GM13976 (cell line): ENCODE measurements around the gene MYO5B.

Experiments used
- DNase-seq: peaks from one replicate; pipeline ENCODE4 v3.0.0; 2012; ENCODE audit warnings: low spot score
- in situ Hi-C: fragments of 300-500 bp; cut with MboI; formaldehyde crosslinking; loops from one replicate; pipeline ENCODE4 v1.12.0; 2022; ENCODE audit warnings: low sequenced_read_pairs, mixed read lengths, inconsistent platforms; ENCODE audit not compliant: unreplicated experiment
- TF ChIP-seq, protein P1 (sequence below): IDR thresholded peaks from 2 replicates; pipeline ENCODE4 v1.5.1; 2012; ENCODE audit warnings: borderline replicate concordance, mild to moderate bottlenecking; ENCODE audit not compliant: insufficient read depth; ENCODE audit errors: extremely low read depth, missing control alignments, control extremely low read depth

The MYO5B gene

DNA sequence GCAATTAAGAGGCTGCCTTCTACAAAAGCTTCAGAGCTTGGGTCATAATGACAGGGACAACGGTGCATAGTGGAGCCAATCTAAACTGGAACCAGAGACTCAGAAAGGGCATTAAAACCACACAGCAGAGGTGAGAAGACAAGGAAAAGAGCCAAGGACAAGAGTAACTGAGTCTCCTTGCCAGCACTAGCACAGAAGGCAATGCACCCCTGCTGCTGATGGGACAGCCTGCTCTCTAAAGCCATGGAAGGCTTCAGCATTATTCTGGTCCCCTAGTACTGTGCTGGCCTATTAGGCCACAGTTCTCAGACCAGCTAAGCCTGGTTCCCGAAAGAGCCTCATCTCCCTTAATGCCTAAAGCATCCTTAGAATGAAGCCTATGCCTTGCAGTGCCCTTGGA, 15.5 kb downstream of the MYO5B start:
- in situ Hi-C loops, result no loop called here

DNA sequence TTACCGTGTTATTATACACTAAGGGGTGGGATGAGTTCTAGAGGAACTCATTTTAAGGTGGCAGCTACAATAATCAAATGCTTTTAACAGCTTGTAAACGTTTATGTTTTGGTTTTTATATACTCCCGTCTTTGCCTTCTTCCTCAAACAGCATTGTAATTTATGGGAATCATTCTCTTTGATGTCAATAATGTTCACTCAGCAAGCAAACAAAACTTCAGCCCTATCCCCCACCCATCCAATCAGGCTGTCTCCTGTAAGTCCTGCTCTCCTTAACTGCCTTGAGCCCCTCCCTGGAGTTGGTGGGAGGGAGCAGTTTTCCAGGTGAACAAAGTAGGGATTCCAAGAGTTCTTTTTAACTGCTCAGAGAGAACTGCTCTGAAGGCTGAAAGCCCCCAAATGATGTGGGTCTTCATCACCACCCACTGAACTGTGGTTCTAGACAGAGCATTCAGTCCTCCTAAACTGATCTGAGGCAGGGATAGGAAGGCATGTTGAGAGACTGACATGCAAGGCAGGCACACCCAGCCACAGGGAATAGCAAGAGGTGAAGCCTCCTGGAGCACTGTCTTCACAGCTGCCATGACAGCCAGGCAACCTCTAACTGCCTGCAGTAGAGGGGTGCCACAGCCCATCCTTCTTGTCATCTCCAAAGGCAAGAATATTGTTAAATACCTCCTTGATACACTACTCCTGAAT, 17.5 kb downstream of the MYO5B start:
- TF ChIP-seq, protein P1, sequence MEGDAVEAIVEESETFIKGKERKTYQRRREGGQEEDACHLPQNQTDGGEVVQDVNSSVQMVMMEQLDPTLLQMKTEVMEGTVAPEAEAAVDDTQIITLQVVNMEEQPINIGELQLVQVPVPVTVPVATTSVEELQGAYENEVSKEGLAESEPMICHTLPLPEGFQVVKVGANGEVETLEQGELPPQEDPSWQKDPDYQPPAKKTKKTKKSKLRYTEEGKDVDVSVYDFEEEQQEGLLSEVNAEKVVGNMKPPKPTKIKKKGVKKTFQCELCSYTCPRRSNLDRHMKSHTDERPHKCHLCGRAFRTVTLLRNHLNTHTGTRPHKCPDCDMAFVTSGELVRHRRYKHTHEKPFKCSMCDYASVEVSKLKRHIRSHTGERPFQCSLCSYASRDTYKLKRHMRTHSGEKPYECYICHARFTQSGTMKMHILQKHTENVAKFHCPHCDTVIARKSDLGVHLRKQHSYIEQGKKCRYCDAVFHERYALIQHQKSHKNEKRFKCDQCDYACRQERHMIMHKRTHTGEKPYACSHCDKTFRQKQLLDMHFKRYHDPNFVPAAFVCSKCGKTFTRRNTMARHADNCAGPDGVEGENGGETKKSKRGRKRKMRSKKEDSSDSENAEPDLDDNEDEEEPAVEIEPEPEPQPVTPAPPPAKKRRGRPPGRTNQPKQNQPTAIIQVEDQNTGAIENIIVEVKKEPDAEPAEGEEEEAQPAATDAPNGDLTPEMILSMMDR, result no peak
- in situ Hi-C loops, result no loop called here
- no peak for DNase-seq

More for the DNA sequence above, 15.5 kb downstream of the MYO5B start:
- DNase-seq, result no peak
- TF ChIP-seq, protein P1, result no peak

DNA sequence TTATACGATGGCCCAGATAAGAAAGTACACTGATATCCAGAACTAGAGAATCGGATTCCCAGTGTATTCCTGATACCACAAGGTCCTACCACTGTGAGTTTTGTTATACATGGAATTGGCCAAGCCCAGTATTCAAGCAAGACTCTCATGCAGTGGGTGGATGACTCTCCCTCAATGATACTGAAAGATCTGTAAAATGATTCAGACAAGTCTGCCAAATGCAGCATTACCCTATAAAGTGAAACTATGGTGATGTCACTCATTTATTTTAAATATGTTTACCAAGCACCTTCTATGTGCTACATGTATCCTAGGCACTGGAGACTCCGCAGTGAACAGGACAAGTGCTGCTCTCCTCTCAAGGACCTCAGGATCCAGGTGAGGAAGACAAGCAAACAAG, 22.6 kb downstream of the MYO5B start:
- TF ChIP-seq, protein P1, result no peak
- in situ Hi-C loops, result no loop called here
- DNase-seq, result no peak

DNA sequence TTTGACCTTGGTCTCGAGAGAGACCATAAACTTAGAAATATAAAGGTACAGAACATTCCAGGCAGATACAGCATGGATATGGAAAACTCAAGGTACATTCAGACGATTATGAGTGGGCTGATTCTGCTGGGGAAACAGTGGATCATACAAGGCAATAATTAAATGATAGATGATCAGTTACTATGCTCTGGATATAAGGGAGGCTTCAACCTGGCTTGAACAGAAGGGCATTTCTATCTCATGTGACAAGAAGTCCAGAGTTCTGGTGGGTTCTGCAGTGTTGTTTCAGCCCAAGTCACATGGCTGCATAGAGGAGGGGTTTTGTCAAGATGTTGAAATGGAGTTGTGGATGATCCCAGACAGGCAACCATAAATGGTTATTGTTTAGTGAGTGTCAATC, 23.5 kb downstream of the MYO5B start:
- TF ChIP-seq, protein P1, result no peak
- in situ Hi-C loops, result no loop called here
- DNase-seq, result no peak

DNA sequence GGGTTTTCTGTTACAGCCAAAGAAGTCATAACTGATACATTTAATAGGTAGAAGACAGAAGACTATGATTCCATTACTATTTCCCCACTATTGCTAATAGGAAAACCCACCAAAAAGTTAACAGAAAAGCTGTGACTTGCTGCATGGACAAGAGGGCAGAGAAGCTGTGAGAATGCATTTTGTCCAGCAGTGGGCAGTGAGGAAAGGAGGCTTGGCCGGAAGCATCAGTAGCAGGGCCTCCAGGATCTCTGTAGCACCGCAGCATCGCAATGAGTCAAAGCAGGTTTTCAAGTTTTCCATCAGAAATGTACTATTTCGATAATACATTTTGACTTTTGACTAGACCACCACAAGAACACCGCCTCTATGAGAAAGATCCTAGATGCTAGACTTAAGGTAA, 24.9 kb downstream of the MYO5B start:
- in situ Hi-C loops, result no loop called here
- TF ChIP-seq, protein P1, result no peak
- no peak for DNase-seq

DNA sequence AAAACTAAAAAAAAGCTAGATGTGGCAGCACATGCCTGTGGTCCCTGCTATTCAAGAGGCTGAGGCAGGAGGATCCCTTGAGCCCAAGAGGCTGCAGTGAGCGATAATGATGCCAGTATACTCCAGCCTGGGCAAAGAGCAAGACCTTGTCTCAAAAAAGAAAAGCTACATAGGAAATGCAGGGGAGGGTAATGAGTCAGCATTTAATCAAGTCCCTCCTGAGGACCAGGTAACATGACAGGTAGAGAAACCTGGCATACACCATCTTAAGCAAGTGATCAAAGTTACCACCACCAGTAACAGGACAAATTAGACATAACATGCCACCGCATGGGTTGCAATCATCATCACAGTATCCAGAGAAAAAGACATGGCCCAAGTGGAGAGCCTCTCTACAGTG, 25.8 kb downstream of the MYO5B start:
- in situ Hi-C loops, result no loop called here
- no peak for DNase-seq
- TF ChIP-seq, protein P1, result no peak

DNA sequence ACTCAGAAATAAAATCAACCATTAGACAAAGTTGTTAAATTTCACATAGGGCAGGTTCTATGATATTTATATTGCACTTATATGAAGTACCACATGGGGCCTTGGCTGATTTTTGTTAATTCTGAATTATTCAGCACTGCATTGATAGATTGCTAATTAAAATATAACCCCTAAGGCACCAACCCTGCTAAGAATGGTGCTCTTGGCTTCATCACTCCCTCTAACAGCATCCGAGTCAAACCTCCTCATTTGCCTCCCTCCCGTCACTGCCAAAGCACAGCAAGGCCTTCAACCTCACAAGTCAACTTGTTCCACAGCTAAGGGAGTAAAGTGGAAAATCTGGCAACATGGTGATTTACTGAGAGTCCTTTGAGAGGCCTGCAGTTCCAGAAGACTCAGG, 27.0 kb downstream of the MYO5B start:
- no peak for DNase-seq
- in situ Hi-C loops, result no loop called here
- TF ChIP-seq, protein P1, result no peak
